ENCODE measurements around the gene MMADHC.

MMADHC gene

GRCh38 chr2:149587220-149587949 lies at the start of gene MMADHC:
TSS of gene MMADHC (minus strand) at chr2:149587775. CDS start at chr2:149587097, 678 bp downstream.
- ATAC-seq (peak; percentile 97), DNase-seq (peak; percentile 88 to 94)
- Mint-ChIP-seq H3K4me3 (peak within 1 kb of the TSS; percentile 92 to 100), H3K27ac (peak within 1 kb of the TSS; percentile 100), H3K27me3 (peaks cover 29% of the 10 kb centered on the region), H3K9me3 (no peaks in the 10 kb centered on the region), H3K4me1 (peaks cover 35% of the 10 kb centered on the region)

- DNase-seq (no peak), ATAC-seq (no peak)
- Mint-ChIP-seq H3K9me3 (peaks cover 0 to 4% of the 10 kb centered on the region in 2 donors), H3K27me3 (no peaks in the 10 kb centered on the region), H3K27ac (no peak overlapping the region), H3K4me3 (no peak overlapping the region), H3K4me1 (no peaks in the 10 kb centered on the region)
Observed at GRCh38 chr2:149634103-149634502, 46.5 kb upstream of the MMADHC start.

DNA sequence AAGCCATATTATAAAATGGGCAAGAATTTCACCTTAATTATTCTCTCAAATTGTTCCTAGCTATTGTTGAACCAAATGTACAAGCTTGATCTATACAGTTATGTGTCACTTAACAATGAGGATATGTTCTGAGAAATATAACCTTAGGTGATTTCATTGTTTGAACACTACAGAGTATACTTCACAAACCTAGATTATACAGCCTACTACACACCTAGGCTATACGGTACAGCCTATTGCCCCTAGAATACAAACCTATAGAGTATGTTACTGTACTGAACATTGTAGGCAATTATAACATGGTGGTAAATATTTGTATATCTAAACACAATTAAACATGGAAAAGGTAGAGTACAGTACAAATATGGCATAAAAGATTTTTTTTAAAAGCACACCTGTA lies 42.9 kb upstream of the MMADHC start:
- ATAC-seq (no peak), DNase-seq (no peak)
- no peaks in the 10 kb centered on the region for H3K9me3 Mint-ChIP-seq
- H3K4me1 Mint-ChIP-seq: no peaks in the 10 kb centered on the region
- peaks cover 5% of the 10 kb centered on the region for H3K27me3 Mint-ChIP-seq
- no peak overlapping the region for H3K27ac Mint-ChIP-seq
- no peak overlapping the region for H3K4me3 Mint-ChIP-seq

- H3K27me3 Mint-ChIP-seq: peaks cover 16% of the 10 kb centered on the region
- no peak for DNase-seq
- ATAC-seq: no peak
- no peak overlapping the region for H3K27ac Mint-ChIP-seq
- H3K4me1 Mint-ChIP-seq: no peaks in the 10 kb centered on the region
- no peak overlapping the region for H3K4me3 Mint-ChIP-seq
- H3K9me3 Mint-ChIP-seq: no peaks in the 10 kb centered on the region
Observed at GRCh38 chr2:149629026-149629425, 41.5 kb upstream of the MMADHC start.

DNA sequence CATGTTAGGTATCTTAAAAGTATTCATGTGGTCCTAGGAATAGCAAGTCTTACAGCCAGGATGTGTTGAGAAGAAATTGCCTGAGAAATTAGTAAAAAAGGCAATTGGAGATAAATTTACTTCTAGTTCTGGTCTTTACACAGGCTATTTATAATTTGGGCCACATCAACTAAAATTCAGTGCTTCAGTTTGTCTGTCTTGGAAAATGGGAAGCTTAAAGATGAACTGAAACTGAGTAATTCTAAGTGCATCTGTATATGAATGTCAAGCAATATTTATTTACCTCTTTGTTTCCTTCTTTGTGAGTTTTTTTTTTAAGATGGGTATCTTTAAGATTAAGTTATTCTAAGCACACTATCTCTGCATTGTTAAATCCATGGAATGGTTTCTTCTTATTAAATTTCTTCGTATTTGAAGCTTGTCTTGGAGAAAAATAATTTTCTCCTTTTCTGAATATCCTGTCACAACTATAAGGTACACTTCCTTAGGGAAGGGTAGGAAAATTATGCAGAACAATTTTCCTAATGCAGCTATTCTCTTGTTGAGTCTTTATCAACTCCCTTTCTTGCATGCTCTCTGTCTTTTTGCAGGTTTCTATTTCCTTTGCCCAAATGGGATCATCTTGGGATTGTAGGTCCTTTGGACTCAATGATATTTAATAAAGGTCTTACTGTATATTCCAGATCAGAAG lies 39.7 kb upstream of the MMADHC start:
- H3K27ac Mint-ChIP-seq: no peak overlapping the region
- H3K4me1 Mint-ChIP-seq: no peaks in the 10 kb centered on the region
- no peak for DNase-seq
- H3K9me3 Mint-ChIP-seq: no peaks in the 10 kb centered on the region
- ATAC-seq: no peak
- H3K4me3 Mint-ChIP-seq: no peak overlapping the region
- H3K27me3 Mint-ChIP-seq: peaks cover 23% of the 10 kb centered on the region

DNA sequence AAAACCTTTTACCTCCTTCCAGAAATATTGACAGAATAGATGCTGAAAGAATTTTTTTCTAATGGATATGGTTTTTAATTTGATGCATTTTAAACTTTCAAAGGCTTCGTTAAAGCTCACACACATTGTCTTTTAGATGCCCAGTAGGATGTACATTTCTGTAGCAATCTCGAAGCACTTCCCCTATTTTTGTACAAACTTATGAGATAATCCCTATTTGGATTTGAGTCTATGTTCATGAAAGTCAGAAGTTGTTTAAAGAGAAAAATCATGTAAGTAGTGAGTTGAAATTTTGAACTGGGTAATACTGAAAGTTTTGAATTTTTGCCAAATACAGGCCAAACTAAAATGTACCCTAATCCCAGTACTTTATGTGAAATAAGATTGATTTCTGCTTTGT lies 38.1 kb upstream of the MMADHC start:
- Mint-ChIP-seq H3K27ac (no peak overlapping the region), H3K4me3 (no peak overlapping the region), H3K9me3 (no peaks in the 10 kb centered on the region), H3K27me3 (peaks cover 23% of the 10 kb centered on the region), H3K4me1 (no peaks in the 10 kb centered on the region)
- ATAC-seq (no peak), DNase-seq (no peak)

DNA sequence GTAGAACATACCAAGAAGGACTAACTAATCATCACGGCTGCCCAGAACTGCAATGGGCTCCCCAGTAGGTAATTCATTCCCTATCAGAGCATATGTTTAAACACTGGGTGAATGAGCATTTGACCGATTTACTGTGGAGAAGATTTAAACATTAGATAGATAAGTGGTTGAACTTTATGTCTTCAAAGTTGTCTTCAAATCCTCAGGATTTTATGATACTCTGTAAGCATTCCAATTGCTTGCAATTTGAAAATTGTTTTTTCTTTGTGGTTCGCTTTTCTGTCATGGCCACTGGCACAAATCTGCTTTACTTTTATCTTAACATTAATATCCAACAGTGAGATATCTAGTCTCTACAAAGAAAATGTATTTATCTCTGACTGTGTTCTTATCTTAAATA lies 37.7 kb upstream of the MMADHC start:
- no peaks in the 10 kb centered on the region for H3K9me3 Mint-ChIP-seq
- H3K4me1 Mint-ChIP-seq: no peaks in the 10 kb centered on the region

GRCh38 chr2:149622343-149622742 lies 34.8 kb upstream of the MMADHC start:
- peaks cover 22% of the 10 kb centered on the region for H3K27me3 Mint-ChIP-seq
- no peak overlapping the region for H3K27ac Mint-ChIP-seq
- H3K9me3 Mint-ChIP-seq: no peaks in the 10 kb centered on the region
- no peak for ATAC-seq
- DNase-seq: no peak
- no peak overlapping the region for H3K4me3 Mint-ChIP-seq
- no peaks in the 10 kb centered on the region for H3K4me1 Mint-ChIP-seq

More for the DNA sequence above, 37.7 kb upstream of the MMADHC start:
- ATAC-seq (no peak), DNase-seq (no peak)
- peaks cover 23% of the 10 kb centered on the region for H3K27me3 Mint-ChIP-seq
- no peak overlapping the region for H3K27ac Mint-ChIP-seq
- H3K4me3 Mint-ChIP-seq: no peak overlapping the region

DNA sequence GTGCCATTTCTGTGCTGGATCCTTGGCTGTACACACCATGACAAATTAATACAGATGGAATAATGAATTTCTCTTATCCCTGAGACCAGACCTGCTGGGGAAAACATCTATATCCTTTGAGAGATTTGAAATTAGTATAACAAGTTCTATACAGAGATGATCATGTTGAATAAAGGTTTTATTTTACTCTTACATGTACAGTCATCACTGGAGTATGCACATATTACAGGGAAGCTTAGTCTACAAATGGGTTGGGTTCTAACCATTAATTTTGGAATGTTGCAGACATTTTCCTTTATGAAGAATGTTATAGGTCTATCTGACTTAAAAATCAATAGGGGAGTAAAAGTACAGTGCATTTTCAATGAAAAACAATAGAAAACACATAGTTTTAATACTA lies 29.9 kb upstream of the MMADHC start:
- Mint-ChIP-seq H3K9me3 (no peaks in the 10 kb centered on the region), H3K4me1 (no peaks in the 10 kb centered on the region), H3K27me3 (no peaks in the 10 kb centered on the region), H3K4me3 (no peak overlapping the region), H3K27ac (no peak overlapping the region)
- ATAC-seq (no peak), DNase-seq (no peak)

GRCh38 chr2:149616681-149617456 lies 29.3 kb upstream of the MMADHC start:
- H3K27ac Mint-ChIP-seq: no peak overlapping the region
- no peaks in the 10 kb centered on the region for H3K9me3 Mint-ChIP-seq
- no peaks in the 10 kb centered on the region for H3K4me1 Mint-ChIP-seq
- no peaks in the 10 kb centered on the region for H3K27me3 Mint-ChIP-seq
- H3K4me3 Mint-ChIP-seq: no peak overlapping the region
- no peak for ATAC-seq
- no peak for DNase-seq

GRCh38 chr2:149613704-149614103 lies 26.1 kb upstream of the MMADHC start:
- Mint-ChIP-seq H3K27ac (no peak overlapping the region), H3K4me1 (no peaks in the 10 kb centered on the region), H3K27me3 (no peaks in the 10 kb centered on the region), H3K9me3 (no peaks in the 10 kb centered on the region), H3K4me3 (no peak overlapping the region)
- no peak for DNase-seq
- no peak for ATAC-seq

DNA sequence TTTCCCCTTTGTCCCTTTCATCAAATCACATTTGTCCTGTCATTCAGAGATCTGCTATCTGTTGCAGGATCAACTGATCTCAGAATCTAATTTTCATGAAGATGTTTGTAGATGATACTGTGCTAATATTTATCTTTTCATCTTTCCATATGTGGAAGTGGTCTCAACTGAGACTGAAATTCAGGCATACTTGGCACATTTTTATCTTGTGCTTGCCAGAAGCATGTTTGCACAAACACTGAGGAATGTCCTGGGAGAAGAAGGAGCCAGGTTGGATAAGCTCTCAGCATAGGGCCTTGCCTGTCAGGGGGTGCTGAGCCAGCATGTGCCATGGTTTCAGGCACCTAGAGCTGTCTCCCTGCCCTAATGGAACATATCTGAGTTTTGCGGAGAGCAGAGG lies 24.5 kb upstream of the MMADHC start:
- Mint-ChIP-seq H3K4me1 (no peaks in the 10 kb centered on the region), H3K27ac (peak overlapping the region in 1 of 2 donors; percentile 6), H3K27me3 (no peaks in the 10 kb centered on the region), H3K9me3 (peaks cover 0 to 4% of the 10 kb centered on the region in 2 donors), H3K4me3 (no peak overlapping the region)
- DNase-seq (no peak), ATAC-seq (no peak)

GRCh38 chr2:149611100-149611820 lies 23.7 kb upstream of the MMADHC start:
- no peak for ATAC-seq
- peaks cover 0 to 4% of the 10 kb centered on the region in 2 donors for H3K9me3 Mint-ChIP-seq
- no peaks in the 10 kb centered on the region for H3K4me1 Mint-ChIP-seq
- H3K27ac Mint-ChIP-seq: peak overlapping the region in 1 of 2 donors; percentile 11
- H3K27me3 Mint-ChIP-seq: no peaks in the 10 kb centered on the region
- H3K4me3 Mint-ChIP-seq: no peak overlapping the region
- DNase-seq: no peak

GRCh38 chr2:149606251-149606811 lies 18.8 kb upstream of the MMADHC start:
- Mint-ChIP-seq H3K27me3 (no peaks in the 10 kb centered on the region), H3K4me3 (no peak overlapping the region), H3K9me3 (peaks cover 0 to 4% of the 10 kb centered on the region in 2 donors), H3K27ac (no peak overlapping the region), H3K4me1 (peaks cover 6% of the 10 kb centered on the region)
- DNase-seq: no peak
- no peak for ATAC-seq

DNA sequence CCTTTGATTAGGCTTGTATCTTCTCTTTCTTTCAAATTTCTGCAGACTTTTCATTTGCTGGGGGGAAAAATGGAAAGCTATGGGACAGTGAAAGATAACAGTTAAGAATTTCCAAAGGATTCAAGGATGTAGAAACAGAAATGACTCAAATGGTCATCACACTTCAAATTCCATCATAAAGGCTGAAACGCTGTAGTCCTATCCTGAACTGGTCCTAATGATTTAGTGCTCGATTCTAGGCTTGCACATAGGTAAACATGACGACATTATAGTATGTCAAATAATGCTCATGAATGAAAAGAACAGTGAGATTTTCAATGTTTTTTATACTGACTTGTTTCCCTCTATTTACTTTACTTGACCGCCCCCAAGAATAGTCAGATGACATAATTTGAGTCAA lies 15.7 kb upstream of the MMADHC start:
- Mint-ChIP-seq H3K4me3 (no peak overlapping the region), H3K9me3 (peaks cover 0 to 4% of the 10 kb centered on the region in 2 donors), H3K27me3 (no peaks in the 10 kb centered on the region), H3K27ac (no peak overlapping the region), H3K4me1 (peaks cover 9% of the 10 kb centered on the region)
- DNase-seq: no peak
- no peak for ATAC-seq

Measured in stimulated activated naive CD8-positive, alpha-beta T cell treated with anti-CD3 and anti-CD28 coated beads, Interleukin-15, amount 100 ng/mL, for 72 hours (primary cell).